Measurements from ENCODE around the gene TMTC1.
"Not testable (repeated sequence)": the region's sequence is repeated elsewhere in the genome, so short reads cannot be mapped to it uniquely, and the experiment has no call there.

DNA sequence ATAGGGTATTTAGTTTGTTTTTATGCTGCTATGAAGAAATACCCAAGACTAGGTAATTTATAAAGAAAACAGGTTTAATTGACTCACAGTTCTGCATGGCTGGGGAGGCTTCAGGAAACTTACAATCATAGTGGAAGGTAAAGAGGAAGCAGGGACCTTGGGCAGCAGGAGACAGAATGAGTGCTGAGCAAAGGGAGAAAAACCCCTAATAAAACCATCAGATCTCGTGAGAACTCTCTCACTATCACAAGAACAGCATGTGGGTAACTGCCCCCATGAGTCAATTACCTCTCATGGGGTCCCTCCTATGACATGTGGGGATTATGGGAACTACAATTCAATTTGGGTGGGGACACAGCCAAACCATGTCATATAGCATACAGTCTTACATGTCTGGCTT lies 153.6 kb downstream of the TMTC1 start:
- TF ChIP-seq, protein P1, sequence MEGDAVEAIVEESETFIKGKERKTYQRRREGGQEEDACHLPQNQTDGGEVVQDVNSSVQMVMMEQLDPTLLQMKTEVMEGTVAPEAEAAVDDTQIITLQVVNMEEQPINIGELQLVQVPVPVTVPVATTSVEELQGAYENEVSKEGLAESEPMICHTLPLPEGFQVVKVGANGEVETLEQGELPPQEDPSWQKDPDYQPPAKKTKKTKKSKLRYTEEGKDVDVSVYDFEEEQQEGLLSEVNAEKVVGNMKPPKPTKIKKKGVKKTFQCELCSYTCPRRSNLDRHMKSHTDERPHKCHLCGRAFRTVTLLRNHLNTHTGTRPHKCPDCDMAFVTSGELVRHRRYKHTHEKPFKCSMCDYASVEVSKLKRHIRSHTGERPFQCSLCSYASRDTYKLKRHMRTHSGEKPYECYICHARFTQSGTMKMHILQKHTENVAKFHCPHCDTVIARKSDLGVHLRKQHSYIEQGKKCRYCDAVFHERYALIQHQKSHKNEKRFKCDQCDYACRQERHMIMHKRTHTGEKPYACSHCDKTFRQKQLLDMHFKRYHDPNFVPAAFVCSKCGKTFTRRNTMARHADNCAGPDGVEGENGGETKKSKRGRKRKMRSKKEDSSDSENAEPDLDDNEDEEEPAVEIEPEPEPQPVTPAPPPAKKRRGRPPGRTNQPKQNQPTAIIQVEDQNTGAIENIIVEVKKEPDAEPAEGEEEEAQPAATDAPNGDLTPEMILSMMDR (conservative IDR thresholded peaks at IDR 0.05; ENCODE audit: low read depth, low read length) = not testable (repeated sequence)
- TF ChIP-seq EZH2 (IDR thresholded peaks at IDR 0.05; ENCODE audit: borderline replicate concordance, low read depth, low read length, poor library complexity, severe bottlenecking) = not testable (repeated sequence)
